ENCODE results near the gene TSPAN18. TPM values are rescaled to one million over a fixed set of nuclear protein-coding genes. Genes with fewer than 3 reads are reported as not detected.

The TSPAN18 gene
- total RNA-seq, 1 experiment from 2014 or later, result 1.8 TPM

- Histone ChIP-seq H3K4me1 (ENCODE audit: low read length) (no peaks in the 10 kb centered on the region), H3K9me2 (replicated peaks; ENCODE audit: insufficient read depth, low read length) (no peaks in the 10 kb centered on the region), H3K27me3 (ENCODE audit: low read length) (no peaks in the 10 kb centered on the region), H3K27ac (ENCODE audit: low read length) (no peak overlapping the region), H3K36me3 (ENCODE audit: insufficient read depth, low read length) (no peaks in the 10 kb centered on the region), H4K20me1 (ENCODE audit: insufficient read depth, low read depth, low read length) (no peaks in the 10 kb centered on the region), H3K79me2 (ENCODE audit: low read length) (no peaks in the 10 kb centered on the region), H2AFZ (ENCODE audit: low read length) (no peak overlapping the region), H3K9ac (ENCODE audit: low read length) (no peak overlapping the region), H3K4me2 (ENCODE audit: low read depth, low read length, poor library complexity, severe bottlenecking) (no peak overlapping the region), H3K4me3 (ENCODE audit: low read length) (no peak overlapping the region), H3K9me3 (ENCODE audit: low read length) (no peaks in the 10 kb centered on the region)
- no peak for DNase-seq
Measured at GRCh38 chr11:44737245-44738085, 10.7 kb downstream of the TSPAN18 start.

- Histone ChIP-seq H3K27ac (ENCODE audit: low read length) (no peak overlapping the region), H3K79me2 (ENCODE audit: low read length) (no peaks in the 10 kb centered on the region)
Measured at GRCh38 chr11:44738791-44739190, 12.0 kb downstream of the TSPAN18 start.

GRCh38 chr11:44740967-44741366 is 14.2 kb downstream of the TSPAN18 start:
- Histone ChIP-seq H4K20me1 (ENCODE audit: insufficient read depth, low read depth, low read length) (no peaks in the 10 kb centered on the region), H3K27me3 (ENCODE audit: low read length) (no peaks in the 10 kb centered on the region), H3K9ac (ENCODE audit: low read length) (no peak overlapping the region), H3K4me2 (ENCODE audit: low read depth, low read length, poor library complexity, severe bottlenecking) (no peak overlapping the region), H3K4me1 (ENCODE audit: low read length) (no peaks in the 10 kb centered on the region), H3K4me3 (ENCODE audit: low read length) (no peak overlapping the region), H2AFZ (ENCODE audit: low read length) (no peak overlapping the region), H3K79me2 (ENCODE audit: low read length) (no peaks in the 10 kb centered on the region), H3K9me3 (ENCODE audit: low read length) (no peaks in the 10 kb centered on the region), H3K9me2 (replicated peaks; ENCODE audit: insufficient read depth, low read length) (no peaks in the 10 kb centered on the region), H3K36me3 (ENCODE audit: insufficient read depth, low read length) (no peaks in the 10 kb centered on the region), H3K27ac (ENCODE audit: low read length) (no peak overlapping the region)
- no peak for DNase-seq

More at GRCh38 chr11:44738791-44739190, 12.0 kb downstream of the TSPAN18 start:
- Histone ChIP-seq H2AFZ (ENCODE audit: low read length) (no peak overlapping the region), H3K9me2 (replicated peaks; ENCODE audit: insufficient read depth, low read length) (no peaks in the 10 kb centered on the region), H3K27me3 (ENCODE audit: low read length) (no peaks in the 10 kb centered on the region), H3K9me3 (ENCODE audit: low read length) (no peaks in the 10 kb centered on the region), H3K36me3 (ENCODE audit: insufficient read depth, low read length) (no peaks in the 10 kb centered on the region), H3K4me2 (ENCODE audit: low read depth, low read length, poor library complexity, severe bottlenecking) (no peak overlapping the region), H4K20me1 (ENCODE audit: insufficient read depth, low read depth, low read length) (no peaks in the 10 kb centered on the region), H3K4me1 (ENCODE audit: low read length) (no peaks in the 10 kb centered on the region), H3K4me3 (ENCODE audit: low read length) (no peak overlapping the region), H3K9ac (ENCODE audit: low read length) (no peak overlapping the region)
- DNase-seq, result no peak

- Histone ChIP-seq H2AFZ (ENCODE audit: low read length) (no peak overlapping the region), H3K27ac (ENCODE audit: low read length) (no peak overlapping the region), H3K9me3 (ENCODE audit: low read length) (no peaks in the 10 kb centered on the region), H3K79me2 (ENCODE audit: low read length) (no peaks in the 10 kb centered on the region), H3K4me3 (ENCODE audit: low read length) (no peak overlapping the region), H3K9me2 (replicated peaks; ENCODE audit: insufficient read depth, low read length) (no peaks in the 10 kb centered on the region), H4K20me1 (ENCODE audit: insufficient read depth, low read depth, low read length) (no peaks in the 10 kb centered on the region), H3K4me1 (ENCODE audit: low read length) (no peaks in the 10 kb centered on the region), H3K36me3 (ENCODE audit: insufficient read depth, low read length) (no peaks in the 10 kb centered on the region), H3K9ac (ENCODE audit: low read length) (no peak overlapping the region), H3K27me3 (ENCODE audit: low read length) (no peaks in the 10 kb centered on the region), H3K4me2 (ENCODE audit: low read depth, low read length, poor library complexity, severe bottlenecking) (no peak overlapping the region)
- DNase-seq, result no peak
Measured at GRCh38 chr11:44741976-44742375, 15.2 kb downstream of the TSPAN18 start.

- H3K9me2 ChIP-seq (replicated peaks; ENCODE audit: insufficient read depth, low read length), result no peaks in the 10 kb centered on the region
- H3K9me3 ChIP-seq (ENCODE audit: low read length), result no peaks in the 10 kb centered on the region
- H3K27me3 ChIP-seq (ENCODE audit: low read length), result no peaks in the 10 kb centered on the region
- no peak overlapping the region for H3K9ac ChIP-seq (ENCODE audit: low read length)
- no peaks in the 10 kb centered on the region for H3K36me3 ChIP-seq (ENCODE audit: insufficient read depth, low read length)
- no peak overlapping the region for H3K4me2 ChIP-seq (ENCODE audit: low read depth, low read length, poor library complexity, severe bottlenecking)
- no peaks in the 10 kb centered on the region for H3K79me2 ChIP-seq (ENCODE audit: low read length)
- H3K4me1 ChIP-seq (ENCODE audit: low read length), result no peaks in the 10 kb centered on the region
- H2AFZ ChIP-seq (ENCODE audit: low read length), result no peak overlapping the region
- H4K20me1 ChIP-seq (ENCODE audit: insufficient read depth, low read depth, low read length), result no peaks in the 10 kb centered on the region
- no peak for DNase-seq
- no peak overlapping the region for H3K27ac ChIP-seq (ENCODE audit: low read length)
- no peak overlapping the region for H3K4me3 ChIP-seq (ENCODE audit: low read length)
Measured at GRCh38 chr11:44742508-44743246, 15.9 kb downstream of the TSPAN18 start.

GRCh38 chr11:44743326-44743725 is 16.6 kb downstream of the TSPAN18 start:
- Histone ChIP-seq H4K20me1 (ENCODE audit: insufficient read depth, low read depth, low read length) (no peaks in the 10 kb centered on the region), H3K79me2 (ENCODE audit: low read length) (no peaks in the 10 kb centered on the region), H3K4me3 (ENCODE audit: low read length) (no peak overlapping the region), H3K9me3 (ENCODE audit: low read length) (no peaks in the 10 kb centered on the region), H3K4me1 (ENCODE audit: low read length) (no peaks in the 10 kb centered on the region), H3K9me2 (replicated peaks; ENCODE audit: insufficient read depth, low read length) (no peaks in the 10 kb centered on the region), H2AFZ (ENCODE audit: low read length) (no peak overlapping the region), H3K27me3 (ENCODE audit: low read length) (no peaks in the 10 kb centered on the region), H3K9ac (ENCODE audit: low read length) (no peak overlapping the region), H3K4me2 (ENCODE audit: low read depth, low read length, poor library complexity, severe bottlenecking) (no peak overlapping the region), H3K36me3 (ENCODE audit: insufficient read depth, low read length) (no peaks in the 10 kb centered on the region), H3K27ac (ENCODE audit: low read length) (no peak overlapping the region)
- DNase-seq, result no peak

GRCh38 chr11:44743959-44744557 is 17.3 kb downstream of the TSPAN18 start:
- Histone ChIP-seq H3K4me1 (ENCODE audit: low read length) (no peaks in the 10 kb centered on the region), H2AFZ (ENCODE audit: low read length) (no peak overlapping the region), H3K79me2 (ENCODE audit: low read length) (no peaks in the 10 kb centered on the region)

GRCh38 chr11:44746894-44747293 is 20.1 kb downstream of the TSPAN18 start:
- H3K4me2 ChIP-seq (ENCODE audit: low read depth, low read length, poor library complexity, severe bottlenecking), result no peak overlapping the region
- H3K79me2 ChIP-seq (ENCODE audit: low read length), result no peaks in the 10 kb centered on the region
- no peak overlapping the region for H3K4me3 ChIP-seq (ENCODE audit: low read length)
- H3K9me3 ChIP-seq (ENCODE audit: low read length), result no peaks in the 10 kb centered on the region
- no peak overlapping the region for H2AFZ ChIP-seq (ENCODE audit: low read length)
- no peaks in the 10 kb centered on the region for H3K4me1 ChIP-seq (ENCODE audit: low read length)
- H3K27ac ChIP-seq (ENCODE audit: low read length), result no peak overlapping the region
- no peak for DNase-seq
- no peaks in the 10 kb centered on the region for H4K20me1 ChIP-seq (ENCODE audit: insufficient read depth, low read depth, low read length)
- H3K9ac ChIP-seq (ENCODE audit: low read length), result no peak overlapping the region
- H3K9me2 ChIP-seq (replicated peaks; ENCODE audit: insufficient read depth, low read length), result no peaks in the 10 kb centered on the region
- no peaks in the 10 kb centered on the region for H3K27me3 ChIP-seq (ENCODE audit: low read length)
- H3K36me3 ChIP-seq (ENCODE audit: insufficient read depth, low read length), result no peaks in the 10 kb centered on the region

More at GRCh38 chr11:44743959-44744557, 17.3 kb downstream of the TSPAN18 start:
- H3K27ac ChIP-seq (ENCODE audit: low read length), result no peak overlapping the region
- no peak overlapping the region for H3K9ac ChIP-seq (ENCODE audit: low read length)
- H3K36me3 ChIP-seq (ENCODE audit: insufficient read depth, low read length), result no peaks in the 10 kb centered on the region
- H4K20me1 ChIP-seq (ENCODE audit: insufficient read depth, low read depth, low read length), result no peaks in the 10 kb centered on the region
- H3K4me2 ChIP-seq (ENCODE audit: low read depth, low read length, poor library complexity, severe bottlenecking), result no peak overlapping the region
- H3K4me3 ChIP-seq (ENCODE audit: low read length), result no peak overlapping the region
- no peaks in the 10 kb centered on the region for H3K9me3 ChIP-seq (ENCODE audit: low read length)
- no peaks in the 10 kb centered on the region for H3K27me3 ChIP-seq (ENCODE audit: low read length)
- no peaks in the 10 kb centered on the region for H3K9me2 ChIP-seq (replicated peaks; ENCODE audit: insufficient read depth, low read length)
- no peak for DNase-seq

All from Karpas-422 (cell line).